ENCODE results near the gene EMC8.

The EMC8 gene

DNA sequence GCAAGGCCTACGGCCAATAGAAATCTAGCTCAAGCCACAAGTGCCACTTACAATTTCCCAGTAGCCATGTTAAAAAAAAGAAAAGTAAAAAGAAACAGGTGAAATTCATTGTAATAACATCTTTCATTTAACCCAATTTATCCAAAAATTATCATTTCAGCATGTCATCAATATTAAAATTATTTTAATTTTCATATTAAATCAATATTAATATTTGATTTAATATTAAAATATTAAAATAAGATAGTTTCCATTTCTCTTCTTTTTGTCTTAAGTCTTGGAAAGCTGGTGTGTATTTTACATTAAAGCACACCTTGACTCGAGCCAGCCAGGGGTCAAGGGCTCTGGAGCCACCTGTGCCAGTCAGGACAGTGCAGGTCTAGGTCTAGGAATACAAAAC is 35.7 kb downstream of the EMC8 start:
- Histone ChIP-seq H3K4me2 (ENCODE audit: low read length) (no peak overlapping the region), H3K4me1 (ENCODE audit: low read length) (peaks cover 15% of the 10 kb centered on the region), H3K79me2 (ENCODE audit: low read length) (no peaks in the 10 kb centered on the region), H3K9me3 (ENCODE audit: insufficient read depth, low read length) (no peaks in the 10 kb centered on the region), H3K27ac (ENCODE audit: low read length) (no peak overlapping the region), H2AFZ (ENCODE audit: low read depth, low read length) (no peak overlapping the region), H3K4me3 (ENCODE audit: low read length) (no peak overlapping the region), H3K36me3 (replicated peaks; ENCODE audit: low read depth, low read length) (no peaks in the 10 kb centered on the region), H3K27me3 (ENCODE audit: low read depth, low read length) (peaks cover 39% of the 10 kb centered on the region), H4K20me1 (ENCODE audit: insufficient read depth, low read length) (peaks cover 2% of the 10 kb centered on the region; the same call in 1 of the 2 replicates), H3K9ac (ENCODE audit: low read length) (no peak overlapping the region)
- TF ChIP-seq, protein P1, sequence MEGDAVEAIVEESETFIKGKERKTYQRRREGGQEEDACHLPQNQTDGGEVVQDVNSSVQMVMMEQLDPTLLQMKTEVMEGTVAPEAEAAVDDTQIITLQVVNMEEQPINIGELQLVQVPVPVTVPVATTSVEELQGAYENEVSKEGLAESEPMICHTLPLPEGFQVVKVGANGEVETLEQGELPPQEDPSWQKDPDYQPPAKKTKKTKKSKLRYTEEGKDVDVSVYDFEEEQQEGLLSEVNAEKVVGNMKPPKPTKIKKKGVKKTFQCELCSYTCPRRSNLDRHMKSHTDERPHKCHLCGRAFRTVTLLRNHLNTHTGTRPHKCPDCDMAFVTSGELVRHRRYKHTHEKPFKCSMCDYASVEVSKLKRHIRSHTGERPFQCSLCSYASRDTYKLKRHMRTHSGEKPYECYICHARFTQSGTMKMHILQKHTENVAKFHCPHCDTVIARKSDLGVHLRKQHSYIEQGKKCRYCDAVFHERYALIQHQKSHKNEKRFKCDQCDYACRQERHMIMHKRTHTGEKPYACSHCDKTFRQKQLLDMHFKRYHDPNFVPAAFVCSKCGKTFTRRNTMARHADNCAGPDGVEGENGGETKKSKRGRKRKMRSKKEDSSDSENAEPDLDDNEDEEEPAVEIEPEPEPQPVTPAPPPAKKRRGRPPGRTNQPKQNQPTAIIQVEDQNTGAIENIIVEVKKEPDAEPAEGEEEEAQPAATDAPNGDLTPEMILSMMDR (IDR thresholded peaks at IDR 0.05; ENCODE audit: low read depth, low read length) = no peak
- TF ChIP-seq EZH2phosphoT487 (IDR thresholded peaks at IDR 0.05; ENCODE audit: low read depth) = no peak

DNA sequence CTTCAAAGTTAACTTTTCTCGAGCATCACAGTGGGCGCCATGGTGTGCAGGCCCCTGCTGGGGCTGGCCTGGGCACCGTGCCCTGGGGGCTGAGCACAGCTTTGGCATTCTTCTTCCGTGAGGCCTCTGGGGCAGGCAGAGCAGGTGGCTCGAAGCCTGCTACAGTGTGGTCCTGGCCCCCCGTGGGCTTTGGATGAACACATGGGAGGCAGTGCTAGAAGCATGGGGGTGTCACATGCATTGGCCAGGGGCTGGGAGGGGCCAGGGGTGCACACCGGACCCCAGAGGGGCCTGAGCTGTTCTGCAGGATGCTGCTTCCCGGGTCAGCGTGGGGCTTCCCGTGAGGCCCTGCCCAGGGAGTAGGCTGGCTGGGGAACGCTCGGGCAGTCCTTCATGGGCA is 36.4 kb downstream of the EMC8 start:
- Histone ChIP-seq H3K79me2 (ENCODE audit: low read length) (no peaks in the 10 kb centered on the region), H3K9ac (ENCODE audit: low read length) (no peak overlapping the region), H4K20me1 (ENCODE audit: insufficient read depth, low read length) (peaks cover 3% of the 10 kb centered on the region; the same call in 1 of the 2 replicates), H3K9me3 (ENCODE audit: insufficient read depth, low read length) (no peaks in the 10 kb centered on the region), H3K27ac (ENCODE audit: low read length) (no peak overlapping the region), H3K4me3 (ENCODE audit: low read length) (no peak overlapping the region), H3K4me1 (ENCODE audit: low read length) (peaks cover 15% of the 10 kb centered on the region), H3K27me3 (ENCODE audit: low read depth, low read length) (peaks cover 44% of the 10 kb centered on the region), H3K4me2 (ENCODE audit: low read length) (no peak overlapping the region), H2AFZ (ENCODE audit: low read depth, low read length) (no peak overlapping the region), H3K36me3 (replicated peaks; ENCODE audit: low read depth, low read length) (no peaks in the 10 kb centered on the region)
- TF ChIP-seq, protein P1 (IDR thresholded peaks at IDR 0.05; ENCODE audit: low read depth, low read length) = no peak
- no peak for TF ChIP-seq EZH2phosphoT487 (IDR thresholded peaks at IDR 0.05; ENCODE audit: low read depth)

DNA sequence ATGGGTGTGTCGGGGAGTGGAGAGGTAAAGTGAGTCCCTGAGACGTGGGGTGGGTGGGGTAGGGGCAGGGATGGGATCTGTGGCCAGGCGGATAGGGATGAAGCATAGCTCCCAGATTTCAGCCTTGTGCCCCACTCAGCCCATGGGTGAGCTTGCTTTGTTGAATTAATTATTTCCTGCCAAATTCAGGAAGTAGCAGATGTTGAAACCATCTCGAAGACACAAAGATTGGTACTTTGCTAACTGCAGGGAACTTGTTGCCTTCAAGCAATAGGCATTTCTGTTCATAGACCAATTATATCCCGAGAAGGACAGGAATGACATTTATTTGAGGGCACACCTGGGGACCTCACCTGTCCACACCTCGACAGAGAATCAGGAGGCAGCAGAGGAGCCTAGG is 37.5 kb downstream of the EMC8 start:
- Histone ChIP-seq H3K4me2 (ENCODE audit: low read length) (no peak overlapping the region), H2AFZ (ENCODE audit: low read depth, low read length) (no peak overlapping the region), H3K27ac (ENCODE audit: low read length) (no peak overlapping the region), H3K9ac (ENCODE audit: low read length) (no peak overlapping the region), H3K4me1 (ENCODE audit: low read length) (peaks cover 26% of the 10 kb centered on the region), H4K20me1 (ENCODE audit: insufficient read depth, low read length) (peaks cover 3% of the 10 kb centered on the region; the same call in 1 of the 2 replicates), H3K36me3 (replicated peaks; ENCODE audit: low read depth, low read length) (no peaks in the 10 kb centered on the region), H3K9me3 (ENCODE audit: insufficient read depth, low read length) (no peaks in the 10 kb centered on the region), H3K27me3 (ENCODE audit: low read depth, low read length) (peaks cover 55% of the 10 kb centered on the region), H3K79me2 (ENCODE audit: low read length) (no peaks in the 10 kb centered on the region), H3K4me3 (ENCODE audit: low read length) (no peak overlapping the region)
- TF ChIP-seq EZH2phosphoT487 (IDR thresholded peaks at IDR 0.05; ENCODE audit: low read depth) = no peak
- TF ChIP-seq, protein P1 (IDR thresholded peaks at IDR 0.05; ENCODE audit: low read depth, low read length) = no peak

DNA sequence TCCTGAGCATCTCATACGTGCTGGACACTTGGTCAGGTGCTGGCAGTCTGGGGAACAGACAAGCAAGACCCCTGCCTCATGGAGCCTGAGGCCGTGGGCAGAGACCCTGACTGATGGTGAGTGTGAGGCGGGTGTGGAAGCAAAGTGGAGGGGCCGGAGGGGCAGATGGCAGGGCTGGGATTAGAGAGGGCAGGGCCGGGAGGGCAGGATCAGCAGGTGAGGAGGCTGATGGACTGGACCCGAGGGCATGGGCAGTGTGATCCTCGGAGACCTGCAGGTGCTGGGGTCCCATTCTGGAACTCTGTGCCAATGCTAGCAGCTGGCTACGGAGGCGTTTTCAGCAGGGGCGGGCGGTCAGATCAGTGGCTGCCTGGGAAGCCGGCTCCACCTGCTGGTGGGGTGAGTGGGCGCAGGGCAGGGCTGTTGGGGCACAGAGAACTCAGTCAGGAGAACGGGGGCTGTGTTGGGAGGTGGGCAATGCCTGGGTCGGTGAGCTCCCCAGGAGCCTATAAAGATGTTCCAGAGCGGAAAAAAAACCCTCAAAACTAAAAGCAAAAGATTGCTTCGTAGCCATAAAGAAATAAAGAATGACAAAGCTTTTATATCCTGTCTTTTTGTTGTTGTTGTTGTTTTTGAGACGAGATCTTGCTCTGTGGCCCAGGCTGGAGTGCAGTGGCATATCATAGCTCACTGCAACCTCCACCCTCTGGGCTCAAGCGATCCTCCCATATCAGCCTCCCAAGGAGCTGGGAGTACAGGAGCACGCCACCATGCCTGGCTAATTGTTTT is 39.5 kb downstream of the EMC8 start:
- peak overlapping the region; percentile 50 for H3K4me2 ChIP-seq (ENCODE audit: low read length)
- no peaks in the 10 kb centered on the region for H3K36me3 ChIP-seq (replicated peaks; ENCODE audit: low read depth, low read length)
- peaks cover 47% of the 10 kb centered on the region for H3K4me1 ChIP-seq (ENCODE audit: low read length)
- peaks cover 3% of the 10 kb centered on the region; the same call in 1 of the 2 replicates for H4K20me1 ChIP-seq (ENCODE audit: insufficient read depth, low read length)
- TF ChIP-seq, protein P1 (IDR thresholded peaks at IDR 0.05; ENCODE audit: low read depth, low read length) = peak; percentile 61
- no peak for TF ChIP-seq EZH2phosphoT487 (IDR thresholded peaks at IDR 0.05; ENCODE audit: low read depth)
- no peak overlapping the region for H3K9ac ChIP-seq (ENCODE audit: low read length)
- H3K27me3 ChIP-seq (ENCODE audit: low read depth, low read length) = peaks cover 68% of the 10 kb centered on the region
- H3K9me3 ChIP-seq (ENCODE audit: insufficient read depth, low read length) = no peaks in the 10 kb centered on the region
- H3K79me2 ChIP-seq (ENCODE audit: low read length) = no peaks in the 10 kb centered on the region
- H3K4me3 ChIP-seq (ENCODE audit: low read length) = peak overlapping the region; percentile 38; the same call in 1 of the 2 replicates
- no peak overlapping the region for H2AFZ ChIP-seq (ENCODE audit: low read depth, low read length)
- H3K27ac ChIP-seq (ENCODE audit: low read length) = no peak overlapping the region

Data from OCI-LY3 (cell line).